NOMO-1 (cell line): ENCODE results near the gene HIRA.

ENCODE experiments used
- DNase-seq, 2 experiments: peaks; one replicate each; lab custom pipeline; 2025; ENCODE audit not compliant: unreplicated experiment in 2 of 2; lab: John Stamatoyannopoulos, UW

Gene HIRA

DNA sequence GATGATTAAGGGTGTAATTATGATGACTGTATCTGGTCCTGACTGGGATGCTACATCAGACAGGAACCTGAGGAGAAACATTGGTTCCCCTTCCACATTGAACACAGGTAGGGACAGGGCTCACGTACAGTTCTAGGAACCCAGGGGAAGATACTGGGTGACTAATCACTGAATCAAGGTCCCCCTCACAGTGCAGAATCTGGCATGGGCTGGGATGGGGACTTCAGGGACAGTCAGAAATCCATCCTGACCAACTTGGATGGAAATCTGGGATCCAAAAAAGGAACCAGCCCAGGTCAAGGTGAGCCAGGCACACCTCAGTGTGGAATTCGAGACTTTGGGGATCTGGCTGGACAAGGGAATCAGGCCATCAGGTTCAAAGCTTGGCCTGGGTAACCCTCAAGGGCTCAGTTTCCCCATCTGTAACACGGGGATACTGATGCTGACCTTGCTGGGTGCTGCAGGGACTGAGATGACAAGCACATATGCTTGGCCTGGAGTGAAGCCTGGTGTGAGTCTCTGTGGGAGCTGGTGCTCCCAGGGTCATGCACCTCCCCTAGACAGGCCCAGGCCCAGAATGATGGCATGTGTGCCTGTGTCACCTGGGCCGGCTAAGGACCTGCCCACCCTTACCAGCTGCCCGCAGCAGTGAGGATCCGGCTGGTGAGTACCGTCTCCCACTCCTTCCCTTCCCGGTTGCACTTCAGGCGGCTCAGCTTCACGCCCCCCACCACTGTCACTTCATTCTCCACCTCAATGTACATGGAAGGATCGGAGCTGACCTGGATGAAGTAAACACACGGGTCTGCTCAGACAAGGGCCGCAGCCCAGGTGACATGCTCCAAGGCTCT is 72.6 kb downstream of the HIRA start:
- DNase-seq: no peak

DNA sequence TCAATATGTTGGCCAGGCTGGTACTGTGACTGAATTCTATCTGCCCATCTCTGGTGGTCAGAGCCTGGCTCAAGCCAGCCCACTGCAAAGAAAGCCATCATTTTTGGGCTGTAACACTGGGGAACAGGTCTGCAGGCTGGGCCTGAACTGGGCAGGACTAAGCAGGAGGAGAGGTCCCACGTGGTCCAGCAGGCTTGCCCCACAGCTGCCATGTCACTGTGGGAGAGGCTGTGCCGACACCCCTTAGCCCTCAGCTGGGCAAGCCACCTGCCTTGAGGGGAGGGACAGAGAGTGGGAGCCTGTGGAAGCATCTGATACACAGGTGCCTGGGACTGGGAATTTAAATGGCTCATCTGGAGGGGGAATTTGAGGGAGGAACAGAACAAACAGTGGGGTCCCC is 73.3 kb downstream of the HIRA start:
- DNase-seq: no peak

DNA sequence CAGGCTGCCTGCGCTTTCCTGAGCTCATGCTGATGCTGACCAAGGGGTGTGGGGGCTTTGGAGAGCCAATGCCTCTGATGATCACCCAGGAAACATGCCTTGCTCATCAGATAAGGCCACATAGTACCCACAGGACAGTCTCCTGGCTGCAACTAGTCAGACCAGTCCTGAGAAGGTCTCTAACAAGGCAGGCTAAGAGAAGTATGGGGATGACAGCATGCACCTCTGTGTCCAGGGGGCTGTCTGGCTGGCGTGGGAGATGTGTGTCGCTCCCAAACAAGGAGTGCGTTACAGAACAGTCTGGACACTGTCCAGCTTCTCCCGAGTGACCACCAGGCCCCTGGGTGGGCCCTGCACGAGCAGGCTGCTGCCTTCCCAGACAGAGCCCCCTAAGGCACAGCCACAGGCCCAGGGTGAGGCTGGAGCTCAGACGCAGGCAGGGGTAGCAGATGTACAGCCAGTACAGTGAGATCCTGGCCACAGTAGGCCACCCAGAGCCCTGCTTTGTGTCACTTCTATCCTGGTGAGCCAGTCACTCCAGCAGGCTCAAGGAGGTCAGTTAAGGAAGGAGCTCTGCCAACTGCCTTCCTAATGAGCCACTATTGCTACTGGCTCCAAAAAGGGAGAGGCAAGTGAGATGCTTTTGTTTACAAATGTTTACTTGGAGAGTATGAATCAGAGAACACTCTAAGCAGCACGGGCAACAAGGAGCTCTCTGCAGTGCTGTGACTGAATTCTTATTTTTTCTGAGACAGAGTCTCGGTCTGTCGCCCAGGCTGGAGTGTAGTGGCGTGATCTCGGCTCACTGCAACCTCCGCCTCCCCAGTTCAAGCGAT is 74.0 kb downstream of the HIRA start:
- DNase-seq: no peak

DNA sequence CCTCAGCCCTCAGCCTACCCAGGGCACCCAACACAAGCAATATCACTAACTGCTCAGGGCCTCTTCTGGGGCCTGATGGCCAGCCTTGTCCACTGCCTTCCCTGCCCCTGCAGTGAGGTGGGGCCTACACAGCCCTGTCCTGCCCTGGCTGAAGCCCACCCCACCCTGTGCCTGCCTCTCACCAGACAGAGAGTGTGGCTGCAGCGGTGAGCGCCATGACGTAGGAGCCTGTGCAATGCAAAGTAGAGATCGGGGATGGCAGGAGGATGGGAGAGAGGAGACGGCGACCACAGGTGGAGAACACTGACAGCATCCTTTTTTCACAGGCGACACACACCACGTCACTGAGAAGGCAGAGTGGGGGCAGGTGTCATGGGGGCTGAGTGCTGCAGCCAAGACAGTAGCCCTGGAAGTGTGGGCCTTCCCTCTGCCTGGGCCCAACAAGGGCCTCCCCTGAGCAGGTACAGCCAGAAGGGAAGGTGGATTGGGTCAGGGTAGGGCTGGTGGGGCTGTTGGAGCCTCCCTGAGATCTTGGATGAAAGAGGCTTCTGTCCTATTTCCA is 74.7 kb downstream of the HIRA start:
- DNase-seq: no peak

DNA sequence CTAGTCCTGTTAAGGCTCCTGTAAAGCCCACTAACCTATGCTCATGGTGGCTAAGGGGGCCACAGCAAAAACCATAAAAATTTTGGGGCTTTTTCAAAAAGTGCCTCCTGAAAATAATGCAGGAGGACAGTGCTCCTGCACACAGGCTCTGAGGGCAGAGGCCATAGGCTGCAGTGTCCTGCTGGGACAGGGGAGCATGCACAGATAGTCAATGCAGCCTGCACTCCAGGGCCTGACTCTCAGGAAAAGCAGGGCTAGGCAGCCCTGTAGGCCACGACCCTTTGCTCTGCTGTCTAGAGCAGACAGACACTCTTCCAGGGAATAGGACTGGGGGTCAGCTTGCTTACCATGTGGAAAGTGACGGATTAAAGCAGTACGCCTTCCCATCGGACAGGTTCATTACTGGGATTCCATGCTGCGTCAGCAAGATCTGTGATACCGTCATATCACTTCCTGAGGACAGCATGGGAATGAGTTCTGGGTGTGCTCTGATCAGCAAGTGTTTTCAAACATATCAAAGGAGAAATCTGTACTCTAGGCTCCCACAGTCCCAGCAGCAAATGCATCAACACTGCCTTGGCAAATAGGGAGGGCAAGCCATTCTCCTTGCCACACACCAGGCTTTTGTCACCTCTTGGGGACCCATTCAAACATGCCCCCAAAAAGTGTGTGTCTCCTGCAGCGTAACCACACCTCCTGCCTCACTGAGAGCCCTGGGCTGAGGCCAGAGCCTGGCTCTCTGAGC is 75.9 kb downstream of the HIRA start:
- DNase-seq: no peak

DNA sequence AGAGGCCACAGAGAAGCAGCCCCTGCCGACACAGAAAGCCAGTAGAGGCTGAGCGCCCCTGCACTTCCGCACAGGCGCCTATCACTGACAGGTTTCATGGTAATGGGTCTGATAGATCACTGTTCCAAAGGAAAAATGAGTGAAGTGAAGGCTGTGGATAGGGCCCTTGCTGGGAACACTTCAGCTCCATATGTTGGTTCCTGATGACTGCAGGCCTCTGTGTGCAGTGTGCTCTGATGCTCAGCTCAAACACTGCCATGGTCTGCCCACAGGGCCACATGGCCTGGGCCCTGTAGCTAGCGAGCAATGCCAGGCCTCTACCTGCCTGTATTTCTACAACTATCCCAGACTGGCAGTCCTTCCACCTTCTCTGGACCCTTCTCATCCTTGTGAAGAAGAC is 77.3 kb downstream of the HIRA start:
- DNase-seq: no peak

DNA sequence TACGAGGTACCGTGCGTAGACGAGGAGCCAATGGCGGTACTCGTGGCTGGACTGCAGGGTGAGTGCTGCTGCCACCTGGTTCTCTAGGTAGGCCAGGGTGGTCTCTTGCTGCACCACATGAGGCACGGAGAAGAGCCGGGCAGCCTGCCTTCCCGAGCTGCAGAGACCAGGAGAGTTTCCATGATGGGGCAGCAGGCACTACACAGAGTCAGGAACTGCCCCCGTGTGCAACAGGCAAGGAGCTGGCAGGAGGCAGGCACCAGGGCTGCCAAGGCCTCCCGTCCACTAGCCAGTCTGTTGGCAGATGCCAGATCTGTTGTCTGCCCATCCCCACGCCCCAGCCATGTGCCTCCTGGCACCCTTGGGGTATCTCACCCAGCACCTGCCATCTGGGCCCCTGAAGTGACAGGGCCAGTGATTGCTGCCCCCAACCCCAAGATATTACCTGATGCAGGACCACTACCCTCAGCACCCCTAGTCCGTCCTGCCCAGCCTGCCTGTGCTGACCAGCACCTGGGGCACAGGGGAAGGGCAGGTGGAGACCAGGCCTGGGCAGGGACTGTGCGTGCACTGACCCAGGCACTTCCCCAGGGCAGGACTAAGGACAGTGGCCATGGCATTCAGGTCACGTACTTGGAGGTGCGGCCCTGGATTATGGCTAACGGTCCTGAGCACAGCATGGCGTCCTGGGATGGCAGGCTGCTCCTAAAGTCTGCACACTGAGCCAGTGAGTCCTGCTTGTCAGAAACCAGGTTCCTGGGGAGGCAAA is 78.0 kb downstream of the HIRA start:
- DNase-seq: no peak

DNA sequence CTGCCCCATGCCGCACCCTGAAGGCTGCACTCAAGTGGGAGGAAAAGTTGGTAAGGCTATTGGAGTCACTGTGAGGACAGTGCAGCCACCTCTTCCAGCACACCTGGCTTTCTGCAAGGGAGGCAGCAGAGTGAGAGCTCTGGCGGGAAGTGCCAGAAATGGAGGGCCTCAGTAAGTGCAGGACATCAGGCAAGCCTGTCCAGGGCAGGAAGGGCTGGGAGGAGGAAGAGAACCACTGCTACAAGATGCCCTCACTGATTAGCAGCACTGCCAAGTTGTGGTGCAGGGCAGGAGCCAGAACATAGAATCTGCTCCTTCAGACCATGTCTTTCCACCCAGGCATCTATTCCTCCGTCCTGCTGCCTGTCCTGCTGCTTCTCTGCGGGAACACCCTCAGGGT is 78.8 kb downstream of the HIRA start:
- DNase-seq: no peak

DNA sequence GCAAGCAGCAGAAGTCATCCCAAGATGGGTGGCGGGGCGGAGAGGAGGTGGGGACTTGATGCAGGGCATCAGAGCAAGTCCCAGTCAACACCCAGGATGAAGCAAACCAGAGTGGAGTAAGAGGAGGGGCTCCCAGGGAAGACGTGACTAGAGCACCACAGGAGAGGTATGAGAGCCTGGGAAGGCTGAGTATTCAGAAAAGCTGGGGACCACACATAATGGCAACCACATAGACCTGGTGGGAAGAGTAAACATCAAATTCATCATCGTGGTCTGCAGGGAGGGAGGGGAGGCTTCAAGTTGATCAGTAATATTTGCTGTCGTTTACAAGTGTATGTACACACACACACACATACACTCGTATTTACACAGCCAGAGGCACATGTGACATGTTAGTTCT is 79.3 kb downstream of the HIRA start:
- DNase-seq: no peak

DNA sequence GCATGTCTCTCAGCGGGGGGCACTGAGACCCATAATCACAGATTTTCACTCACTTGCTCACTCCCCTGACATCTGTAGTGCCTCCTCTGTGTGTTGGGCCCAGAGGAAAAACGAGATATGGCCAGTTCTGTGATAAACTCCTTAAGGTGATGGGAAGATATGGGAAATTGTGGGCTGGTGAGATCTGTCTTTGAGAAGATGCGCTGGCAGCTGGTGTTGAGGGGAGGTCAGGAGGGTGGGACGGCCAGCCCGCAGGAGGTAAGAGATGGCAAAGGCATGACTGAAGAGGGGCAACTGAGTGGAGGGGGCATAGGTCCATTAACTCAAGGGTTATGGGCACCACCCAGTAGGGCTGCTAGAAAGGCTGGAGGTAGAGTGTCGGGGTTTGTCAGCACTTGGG is 79.9 kb downstream of the HIRA start:
- no peak for DNase-seq

DNA sequence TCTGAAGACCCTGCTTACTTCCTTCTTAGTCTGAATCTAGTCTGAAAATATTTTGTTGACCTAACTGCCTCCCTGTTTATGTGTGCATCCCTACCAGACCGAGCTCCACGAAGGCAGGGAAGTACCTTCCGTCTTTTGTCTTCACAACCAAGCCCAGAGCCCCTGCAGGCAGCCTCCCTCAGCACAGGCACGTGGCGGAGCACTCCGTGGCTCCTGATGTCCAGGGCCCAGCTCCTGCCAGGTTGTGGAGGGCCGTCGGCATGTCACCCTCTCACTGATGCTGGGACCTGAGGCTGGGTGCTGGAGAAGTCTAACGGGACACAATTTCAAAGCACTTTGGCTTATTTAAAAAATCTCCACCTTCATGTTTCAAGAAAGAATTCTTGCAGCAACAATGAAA is 80.6 kb downstream of the HIRA start:
- no peak for DNase-seq

DNA sequence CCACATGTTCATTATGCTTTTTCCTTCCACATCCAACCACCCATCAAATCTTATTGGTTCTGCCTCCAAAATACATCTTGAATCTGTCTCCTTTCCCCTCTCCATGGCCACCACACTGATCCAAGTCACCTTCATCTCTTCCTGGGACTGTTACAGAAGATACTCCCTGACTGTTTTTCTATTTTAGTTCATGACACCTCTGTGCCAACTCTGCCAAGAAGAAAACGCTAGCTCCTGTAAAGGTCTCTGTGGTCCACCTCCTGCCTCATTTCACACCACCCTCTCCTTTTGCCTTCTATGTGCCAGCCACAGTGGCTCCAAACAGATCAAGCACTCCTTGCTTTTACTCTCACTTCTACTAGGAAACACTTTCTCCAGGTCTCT is 81.1 kb downstream of the HIRA start:
- DNase-seq: no peak

DNA sequence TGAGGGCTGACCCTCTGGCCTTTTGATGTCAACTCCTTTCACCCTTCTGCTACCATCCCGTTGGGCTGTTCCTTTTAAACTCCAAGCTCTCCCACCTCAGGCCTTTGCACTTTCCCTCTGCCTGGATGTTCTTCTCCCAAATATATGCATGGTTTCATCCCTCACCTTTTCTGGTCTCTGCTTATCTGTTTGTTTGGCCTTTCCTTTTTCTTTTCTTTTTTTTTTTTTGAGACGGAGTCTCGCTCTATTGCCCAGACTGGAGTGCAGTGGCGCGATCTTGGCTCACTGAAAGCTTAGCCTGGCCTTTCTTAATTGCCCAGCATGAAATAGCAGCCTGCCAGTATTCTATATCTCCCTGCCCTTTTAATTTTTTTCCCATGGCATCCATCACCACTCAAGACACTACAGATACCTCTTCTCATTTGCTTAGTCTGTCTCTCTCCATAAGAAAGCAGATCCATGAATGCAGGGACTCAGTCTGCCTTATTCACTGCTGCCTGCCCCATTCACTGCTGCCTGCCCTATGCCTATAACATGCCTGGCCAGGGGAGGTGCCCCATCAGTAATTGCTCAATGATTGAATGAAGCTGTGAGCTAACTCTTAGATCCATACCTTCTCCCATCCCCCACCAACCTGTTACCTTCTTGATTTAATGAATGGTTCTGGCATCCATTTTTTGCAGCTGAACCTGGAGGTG is 81.6 kb downstream of the HIRA start:
- no peak for DNase-seq

DNA sequence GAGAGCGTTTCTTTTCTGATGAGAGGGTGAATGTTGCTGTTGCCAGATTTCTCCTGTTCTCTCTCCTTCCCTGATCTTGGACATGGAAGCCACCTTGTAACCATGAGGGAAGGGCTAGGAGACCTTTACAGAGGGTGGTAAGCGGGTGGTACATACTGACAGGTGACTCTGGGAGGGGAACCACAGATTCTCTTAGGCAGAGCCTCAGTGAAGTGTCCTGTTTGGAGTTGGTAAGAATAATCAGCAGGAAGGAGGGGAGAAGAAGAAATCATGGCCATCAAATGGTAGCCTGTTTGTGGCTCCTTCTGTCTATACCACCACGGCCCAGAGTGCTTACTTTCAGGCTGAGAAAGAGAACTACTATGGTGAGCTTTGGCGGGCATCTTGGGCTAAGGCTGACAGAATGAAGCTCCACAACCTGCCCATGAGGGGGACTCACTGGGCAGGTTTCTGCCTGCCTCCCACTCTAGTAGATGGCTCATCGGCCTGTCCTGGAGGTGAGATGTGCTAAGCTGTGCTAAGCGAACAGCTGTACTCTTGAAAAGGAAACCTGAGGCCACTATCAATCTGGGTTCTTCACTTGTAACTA is 84.8 kb downstream of the HIRA start:
- DNase-seq: no peak

DNA sequence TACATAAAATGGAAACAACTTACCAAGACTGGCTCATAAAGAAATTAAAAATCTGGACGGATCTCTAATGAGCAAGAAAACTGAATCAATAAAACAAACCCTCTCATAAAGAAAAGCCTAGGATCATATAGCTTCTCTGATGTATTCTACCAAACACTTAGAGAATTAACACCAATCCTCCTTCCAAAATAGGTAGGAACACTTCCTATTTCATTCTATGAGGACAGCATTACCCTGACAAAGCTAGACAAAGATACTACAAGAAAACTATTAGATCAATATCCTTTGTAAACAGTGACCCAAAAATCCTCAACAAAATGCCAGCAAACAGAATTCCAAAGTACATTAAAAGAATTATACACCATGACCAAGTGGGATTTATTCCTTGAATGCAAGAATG is 87.1 kb downstream of the HIRA start:
- no peak for DNase-seq

DNA sequence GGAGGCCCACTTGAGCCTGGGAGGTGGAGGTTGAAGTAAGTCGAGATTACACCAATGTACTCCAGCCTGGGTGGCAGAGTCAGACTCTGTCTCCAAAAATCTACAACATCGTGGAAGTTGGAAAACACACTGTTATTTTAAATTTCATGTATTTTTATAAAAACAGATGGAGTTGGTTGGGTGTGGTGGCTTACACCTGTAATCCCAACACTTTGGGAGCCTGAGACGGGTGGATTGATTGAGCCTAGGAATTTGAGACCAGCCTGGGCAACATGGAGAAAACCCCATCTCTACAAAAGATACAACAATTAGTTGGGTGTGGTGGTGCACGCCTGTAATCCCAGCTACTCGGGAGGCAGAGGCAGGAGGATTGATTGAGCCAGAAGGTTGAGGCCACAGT is 88.1 kb downstream of the HIRA start:
- no peak for DNase-seq

DNA sequence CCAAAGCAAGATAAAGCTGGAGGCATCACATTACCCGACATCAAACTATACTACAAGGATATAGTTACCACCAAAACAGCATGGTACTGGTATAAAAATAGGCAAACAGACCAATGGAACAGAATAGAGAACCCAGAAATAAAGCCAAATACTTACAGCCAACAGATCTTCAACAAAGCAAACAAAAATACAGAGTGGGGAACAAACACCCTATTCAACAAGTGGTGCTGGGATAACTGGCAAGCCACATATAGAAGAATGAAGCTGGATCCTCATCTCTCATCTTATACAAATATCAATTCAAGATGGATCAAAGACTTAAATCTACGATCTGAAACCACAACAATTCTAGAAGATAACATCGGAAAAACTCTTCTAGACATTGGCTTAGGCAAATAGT is 90.0 kb downstream of the HIRA start:
- no peak for DNase-seq

DNA sequence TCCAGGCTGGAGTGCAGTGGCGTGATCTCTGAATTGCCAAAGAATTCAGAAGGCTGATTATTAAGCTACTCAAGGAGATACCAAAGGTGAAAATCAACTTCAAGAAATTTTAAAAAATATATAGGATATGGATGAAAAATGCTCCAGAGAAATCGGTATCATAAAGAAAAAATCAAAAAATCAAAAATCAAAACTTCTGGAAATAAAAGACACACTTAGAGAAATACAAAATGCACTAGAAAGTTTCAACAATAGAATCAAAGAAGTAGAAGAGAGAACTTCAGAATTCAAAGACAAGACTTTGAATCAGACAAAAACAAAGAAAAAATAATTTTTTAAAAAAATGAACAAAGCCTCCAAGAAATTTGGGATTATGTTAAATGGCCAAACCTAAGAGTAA is 94.4 kb downstream of the HIRA start:
- DNase-seq: no peak
